ENCODE measurements around the gene FRAS1.

GRCh38 chr4:78205591-78205990 lies 148.5 kb downstream of the FRAS1 start:
- TF ChIP-seq CTCF (IDR thresholded peaks at IDR 0.05; ENCODE audit: insufficient read depth, low read depth, low read length), result no peak
- no peak for TF ChIP-seq EZH2 (IDR thresholded peaks at IDR 0.05; ENCODE audit: insufficient read depth, low read length)
